ENCODE results near the gene ADAMTSL1.

Gene ADAMTSL1

DNA sequence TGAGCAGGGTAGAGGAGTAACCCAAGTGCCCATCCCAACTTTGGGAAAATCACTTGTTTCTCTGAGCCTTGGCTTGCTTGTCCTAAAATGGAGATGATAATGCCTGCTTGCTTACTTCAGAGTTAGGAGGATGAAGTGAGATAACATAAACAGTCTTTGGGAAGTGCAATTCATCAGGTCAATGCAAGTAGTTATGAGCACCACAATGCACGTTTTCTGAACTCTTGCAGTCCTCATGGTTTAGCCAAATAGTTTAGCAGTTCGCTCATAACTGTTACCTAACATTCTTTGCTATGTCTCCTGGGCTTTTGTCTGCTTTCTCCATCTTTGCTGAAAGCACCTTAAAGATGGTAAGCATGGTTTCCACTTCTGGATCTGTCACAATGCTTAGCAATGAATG, 270.0 kb downstream of the ADAMTSL1 start:
- DNase-seq: no peak

DNA sequence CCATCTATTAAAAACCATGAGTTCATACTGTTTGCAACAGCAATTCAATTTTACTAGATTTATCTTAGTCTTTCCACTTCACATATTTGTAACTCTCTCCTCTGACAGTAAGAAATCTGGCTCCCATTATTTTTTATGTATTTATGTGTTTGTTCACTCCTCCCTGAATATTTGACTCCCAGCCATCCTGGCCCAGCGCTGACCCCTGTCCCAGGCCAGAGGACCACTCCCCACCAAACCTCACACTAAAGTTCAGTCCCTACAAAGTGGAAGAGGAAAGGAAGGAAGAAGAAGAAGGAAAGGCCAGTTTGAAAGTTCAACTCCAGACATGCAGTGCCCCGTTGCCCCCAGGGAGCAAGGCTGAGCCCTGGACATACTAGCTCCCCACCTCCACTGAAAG, 271.8 kb downstream of the ADAMTSL1 start:
- DNase-seq: no peak

DNA sequence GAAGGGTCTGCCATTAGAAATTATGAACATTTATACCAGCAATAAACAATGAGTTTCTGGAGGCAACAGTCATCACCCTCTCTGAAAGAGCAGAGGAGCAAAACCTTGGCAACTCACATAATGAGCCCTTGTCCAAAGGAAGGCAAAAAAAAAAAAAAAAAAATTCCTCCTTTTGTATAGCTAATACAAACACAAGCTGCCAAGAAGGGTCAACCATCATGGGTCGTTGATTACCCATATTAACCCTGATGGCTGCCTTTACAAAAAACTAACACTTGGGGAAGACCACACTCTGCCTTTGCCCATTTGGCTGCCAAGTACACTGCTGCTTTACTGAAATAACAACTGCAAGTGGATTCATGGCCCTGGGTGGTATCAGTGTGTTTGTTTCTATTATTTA, 272.7 kb downstream of the ADAMTSL1 start:
- no peak for DNase-seq

DNA sequence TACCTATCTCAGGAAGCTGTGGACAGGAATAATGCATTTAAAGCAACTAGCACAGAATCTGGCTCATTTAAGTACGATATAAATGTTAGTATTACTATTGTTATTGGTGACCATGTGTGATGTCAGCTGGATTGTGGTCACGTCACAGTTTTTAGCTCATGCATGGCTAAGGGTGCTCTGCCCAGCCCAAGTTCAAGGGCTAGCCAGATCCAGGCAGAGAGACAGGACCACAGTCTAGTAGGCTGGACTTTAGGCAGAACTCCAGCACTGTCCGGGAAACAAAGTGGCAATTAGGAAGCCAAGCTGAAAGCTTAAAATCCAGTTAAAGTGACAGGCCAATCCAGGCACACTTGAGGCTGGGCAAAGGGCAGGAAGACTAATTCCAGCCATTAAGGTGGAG, 273.6 kb downstream of the ADAMTSL1 start:
- DNase-seq: no peak

DNA sequence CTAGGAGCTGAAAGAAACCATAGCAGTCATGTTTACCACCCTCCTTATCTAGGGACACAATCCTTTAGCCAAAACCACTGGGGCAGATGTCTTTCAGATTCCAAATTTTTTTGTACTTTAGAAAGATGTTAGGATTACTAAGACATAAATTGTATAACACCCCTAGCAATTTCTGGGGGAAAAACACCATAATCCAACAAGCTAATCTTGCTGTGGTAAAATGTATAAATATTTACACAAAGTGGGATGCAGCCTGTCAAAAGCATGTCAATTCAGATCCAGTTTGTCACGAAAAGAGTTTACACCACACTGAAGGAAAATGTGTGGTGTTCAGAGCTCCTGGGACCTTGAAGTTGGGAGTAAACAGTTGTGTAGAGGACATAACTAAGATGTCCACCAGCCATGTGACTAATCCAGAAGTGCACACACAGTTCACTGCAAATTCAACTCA, 274.3 kb downstream of the ADAMTSL1 start:
- no peak for DNase-seq

DNA sequence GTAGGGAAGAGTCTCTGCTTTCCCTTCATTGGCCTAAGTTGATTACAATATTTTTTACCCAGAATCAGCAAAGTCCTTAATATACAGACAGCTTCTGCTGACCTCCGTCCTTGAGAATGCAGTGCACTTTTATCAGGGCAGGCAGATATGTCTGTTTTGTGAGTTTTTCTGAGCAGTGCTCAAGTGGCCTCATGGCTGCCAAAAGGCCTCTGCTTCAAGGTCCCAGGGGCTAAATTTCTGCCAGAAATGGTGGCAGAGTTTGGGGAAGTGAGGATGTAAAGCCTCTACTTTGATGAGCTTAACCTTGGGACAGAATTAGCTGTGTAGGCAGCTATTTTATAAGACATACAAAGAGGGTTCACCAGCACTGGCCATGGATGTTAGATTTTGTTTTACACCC, 275.8 kb downstream of the ADAMTSL1 start:
- DNase-seq: no peak

DNA sequence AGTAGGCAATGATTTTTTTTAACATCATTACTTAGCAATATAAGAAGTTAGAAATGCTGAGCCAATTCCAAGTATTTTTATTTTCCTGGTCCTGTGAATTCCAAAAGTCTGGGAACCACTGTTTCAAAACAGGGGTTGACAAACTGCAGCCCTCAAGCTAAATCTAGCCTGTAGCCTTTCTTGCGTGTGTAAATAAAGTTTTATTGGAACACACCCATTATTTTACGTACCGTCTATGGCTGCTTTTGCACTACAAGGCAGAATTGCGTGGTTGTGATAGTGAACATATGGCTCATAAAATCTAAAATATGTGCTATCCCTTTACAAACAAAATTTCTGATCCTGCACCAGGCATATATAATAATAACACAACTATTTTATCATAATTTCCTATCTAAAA, 280.0 kb downstream of the ADAMTSL1 start:
- no peak for DNase-seq

DNA sequence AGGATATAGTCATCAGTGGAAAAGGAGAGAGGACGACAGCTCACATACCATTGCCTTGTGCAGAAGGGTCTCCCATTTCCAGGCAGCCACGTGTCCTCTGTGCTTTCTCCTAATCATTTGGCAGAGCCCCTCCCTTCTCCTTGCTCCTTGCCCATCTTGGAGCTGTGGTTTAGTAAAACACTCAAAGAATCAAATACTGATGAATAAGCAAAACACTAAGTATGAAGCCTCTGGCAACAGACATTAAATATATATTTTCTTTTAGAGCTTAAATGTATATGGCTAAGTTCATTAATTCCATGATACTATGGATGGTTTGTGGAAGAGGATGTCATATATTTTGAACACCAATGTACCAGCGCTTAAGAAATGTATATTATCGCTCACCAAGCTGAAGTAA, 280.6 kb downstream of the ADAMTSL1 start:
- no peak for DNase-seq

DNA sequence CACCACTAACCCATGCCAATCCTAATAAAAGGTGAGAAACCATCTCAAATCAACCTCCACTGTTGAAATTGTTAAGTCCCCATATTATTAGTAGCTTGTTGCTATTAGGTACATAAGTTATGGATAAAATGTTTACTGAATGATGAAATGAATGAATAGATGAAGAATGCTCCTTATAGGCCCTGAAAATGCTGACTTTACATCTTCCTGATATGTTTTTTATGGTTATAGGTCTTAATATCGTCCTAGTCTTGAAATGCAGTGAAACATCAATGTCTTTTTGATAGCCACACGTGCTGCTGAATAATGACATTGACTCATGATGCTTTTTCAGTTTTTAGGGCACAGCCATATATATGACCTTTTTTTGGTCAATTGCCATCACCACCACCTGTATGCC, 281.3 kb downstream of the ADAMTSL1 start:
- no peak for DNase-seq

DNA sequence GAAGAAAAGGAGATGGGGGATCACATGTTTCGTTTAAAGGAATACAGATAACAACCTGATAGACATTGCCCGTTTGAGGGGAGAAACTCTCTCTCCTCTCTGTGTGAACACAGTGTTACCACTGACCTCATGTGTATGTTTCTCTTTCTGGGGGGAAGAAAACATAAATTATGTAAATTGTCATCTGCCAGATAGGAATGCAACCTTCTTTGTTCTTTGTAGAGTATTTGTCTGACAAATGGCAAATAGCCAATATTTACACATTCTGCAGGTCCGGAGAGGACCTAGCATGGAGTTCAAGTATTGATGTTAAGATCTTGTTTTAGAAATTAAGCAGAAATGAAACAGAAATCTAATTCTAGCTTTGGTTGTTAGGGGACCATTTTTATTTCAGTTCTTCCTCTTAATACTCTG, 282.8 kb downstream of the ADAMTSL1 start:
- no peak for DNase-seq

DNA sequence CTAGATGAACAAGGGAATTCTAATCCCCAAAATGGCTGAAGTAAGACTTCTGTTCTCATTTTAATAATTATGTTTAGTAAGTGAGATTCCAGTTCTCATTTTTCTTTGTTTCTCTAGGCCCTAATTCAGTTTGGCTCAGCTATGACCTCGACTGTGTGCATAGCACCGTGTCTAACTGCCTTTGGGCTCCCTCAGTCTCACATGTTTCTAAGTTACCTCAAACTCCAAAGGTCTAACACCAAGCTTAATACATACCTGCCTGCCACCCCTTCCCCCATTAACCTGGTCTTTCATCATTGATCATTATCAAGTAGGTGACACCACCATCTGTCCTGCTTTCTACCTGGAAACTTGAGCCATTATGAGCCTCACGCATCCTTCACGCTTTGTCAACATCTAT, 285.9 kb downstream of the ADAMTSL1 start:
- DNase-seq: no peak

DNA sequence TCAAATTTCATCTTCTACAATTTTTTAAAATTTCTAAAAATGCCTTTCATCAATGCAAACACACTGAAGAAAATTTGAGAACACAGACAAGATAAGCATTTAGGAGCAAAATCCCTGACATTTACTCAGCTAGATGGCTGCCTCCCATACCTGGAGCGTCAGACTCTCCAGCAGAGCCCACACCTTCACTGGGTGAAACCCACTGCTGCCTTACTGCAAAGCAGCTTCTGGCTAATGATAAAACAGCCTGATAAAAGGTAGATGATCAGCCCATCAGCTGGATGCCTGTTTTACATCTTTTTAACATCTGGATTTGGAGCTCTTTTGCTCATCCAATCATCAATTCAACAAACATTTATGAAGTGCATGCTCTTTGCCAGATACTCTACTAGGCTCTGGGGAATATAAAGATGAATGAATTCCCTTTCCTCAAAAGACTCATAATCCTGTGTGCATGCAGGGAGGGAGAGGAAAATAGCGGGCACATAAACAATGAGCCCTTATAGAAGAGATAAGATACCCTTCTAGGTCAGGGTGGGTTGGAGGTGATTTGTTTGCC, 287.9 kb downstream of the ADAMTSL1 start:
- DNase-seq: no peak

DNA sequence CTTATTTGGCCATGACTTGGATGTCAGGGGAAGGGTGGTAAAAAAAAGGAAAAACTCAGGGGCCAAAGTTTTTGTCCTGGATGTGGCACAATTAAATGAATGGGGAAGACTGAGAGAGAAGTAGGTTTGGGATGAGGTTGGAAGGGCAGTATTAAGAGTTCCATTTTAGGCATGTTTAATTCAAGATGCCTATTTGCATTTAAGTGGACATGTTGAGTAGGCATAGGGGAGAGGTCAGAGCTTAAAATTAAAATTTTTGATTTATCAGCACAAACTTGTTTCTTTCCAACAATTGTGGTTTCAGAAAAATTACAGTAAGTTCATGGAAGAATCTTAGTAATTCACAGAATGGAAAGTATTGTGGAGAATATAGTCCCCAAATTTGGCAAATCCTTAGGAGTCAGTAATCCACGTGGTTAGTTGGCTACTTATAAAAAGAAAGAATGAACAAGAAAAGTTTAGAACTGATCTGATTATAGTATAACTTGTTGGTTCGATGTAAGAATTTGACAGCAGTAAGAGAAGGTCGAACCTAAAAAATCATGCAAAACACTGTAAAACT, 293.1 kb downstream of the ADAMTSL1 start:
- DNase-seq: no peak

DNA sequence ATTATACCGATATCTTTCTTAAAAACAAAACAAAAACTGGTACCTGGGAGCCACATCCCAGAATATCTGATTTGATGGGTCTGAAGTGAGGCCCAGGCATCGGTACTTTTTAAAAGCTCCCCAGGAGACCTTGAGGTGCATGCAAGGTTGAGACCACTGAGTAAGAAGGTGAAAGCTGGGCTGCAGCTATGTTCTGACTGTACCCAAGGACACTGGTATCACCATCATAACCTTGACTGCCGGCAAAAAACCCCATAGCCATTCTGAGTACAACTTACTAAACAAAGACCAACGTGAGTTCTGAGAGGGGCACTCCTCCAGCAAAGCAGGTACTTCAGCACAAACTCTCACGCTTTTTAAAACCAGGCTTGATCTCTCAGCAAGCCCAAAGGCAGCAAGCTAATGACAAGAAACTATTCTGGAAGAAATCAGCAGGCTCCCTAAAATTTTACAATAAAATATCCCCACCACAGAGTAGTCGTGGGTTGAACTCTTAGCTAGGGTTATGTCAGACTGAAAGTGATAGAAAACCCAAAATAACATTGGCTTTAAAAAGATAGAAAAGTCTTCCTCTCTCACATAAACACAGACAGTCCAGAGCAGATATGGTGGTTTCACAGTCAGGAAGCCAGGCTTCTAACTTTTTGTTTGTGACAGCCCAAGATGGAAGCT, 295.1 kb downstream of the ADAMTSL1 start:
- no peak for DNase-seq

DNA sequence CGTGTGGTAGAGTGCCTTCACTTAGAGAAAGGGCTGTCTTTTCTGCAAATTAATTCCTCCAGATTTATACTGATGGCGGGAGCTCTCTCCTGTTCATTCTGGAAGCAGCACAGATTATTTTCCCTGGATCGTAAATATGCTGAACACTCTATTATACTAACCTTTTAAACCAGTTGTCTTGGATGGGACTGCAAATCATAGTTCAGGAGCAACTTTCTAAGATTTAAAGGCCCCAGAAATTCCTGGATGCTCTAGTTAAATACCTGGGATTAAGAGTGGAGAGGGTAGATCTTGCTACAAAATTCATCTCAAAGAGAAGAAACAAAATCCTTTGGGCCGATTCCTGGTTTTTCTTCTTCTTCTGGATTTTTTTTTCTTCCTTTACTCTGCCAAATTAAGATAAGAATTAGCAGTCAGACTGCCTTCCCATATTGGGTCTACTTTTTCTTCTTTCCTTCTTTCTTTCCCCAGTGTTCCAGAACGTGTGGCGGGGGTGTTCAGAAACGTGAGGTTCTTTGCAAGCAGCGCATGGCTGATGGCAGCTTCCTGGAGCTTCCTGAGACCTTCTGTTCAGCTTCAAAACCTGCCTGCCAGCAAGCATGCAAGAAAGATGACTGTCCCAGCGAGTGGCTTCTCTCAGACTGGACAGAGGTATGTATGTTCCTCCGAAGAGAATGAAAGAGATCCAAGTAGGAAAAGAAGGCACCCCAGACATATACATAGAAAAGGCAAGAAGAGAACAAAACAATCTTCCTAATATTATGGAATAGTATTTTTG, 296.4 kb downstream of the ADAMTSL1 start:
- no peak for DNase-seq

DNA sequence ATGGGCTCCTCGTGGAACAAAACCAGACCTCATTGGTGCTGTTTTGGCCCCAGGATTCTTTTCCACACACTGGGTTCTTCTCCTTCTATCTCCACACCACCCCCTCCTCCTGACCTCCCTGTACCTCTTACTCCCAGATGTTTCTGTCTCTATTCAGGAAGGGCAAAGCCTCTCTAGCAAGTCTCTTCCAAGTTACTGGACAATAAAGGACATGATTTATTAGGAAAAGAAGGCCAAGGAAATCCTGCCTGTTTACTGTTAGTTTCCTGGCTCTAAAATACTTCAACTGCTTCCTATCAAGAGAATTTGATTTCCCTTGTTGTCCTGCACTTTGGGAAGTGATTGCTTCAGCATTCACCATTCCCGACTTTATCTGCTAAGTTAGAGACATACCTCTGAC, 297.1 kb downstream of the ADAMTSL1 start:
- DNase-seq: no peak

DNA sequence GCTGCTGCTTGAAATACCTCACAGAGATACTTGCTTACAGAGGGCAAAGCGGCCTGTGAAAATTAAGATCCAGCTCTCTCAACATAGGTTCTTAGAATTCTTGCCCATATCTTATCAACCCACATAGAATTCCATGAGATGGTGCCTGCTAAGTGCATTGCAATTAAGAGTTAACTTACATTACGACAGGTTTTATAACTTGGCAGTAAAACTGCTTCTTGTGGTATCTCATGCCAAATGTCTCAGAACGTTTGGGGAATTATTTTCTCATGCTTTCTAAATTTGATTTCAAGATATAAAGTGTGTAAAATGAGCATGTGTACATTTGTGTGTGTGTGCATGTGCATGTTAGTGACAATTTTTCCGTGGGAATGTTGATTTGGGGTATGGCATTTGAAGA, 297.8 kb downstream of the ADAMTSL1 start:
- no peak for DNase-seq

DNA sequence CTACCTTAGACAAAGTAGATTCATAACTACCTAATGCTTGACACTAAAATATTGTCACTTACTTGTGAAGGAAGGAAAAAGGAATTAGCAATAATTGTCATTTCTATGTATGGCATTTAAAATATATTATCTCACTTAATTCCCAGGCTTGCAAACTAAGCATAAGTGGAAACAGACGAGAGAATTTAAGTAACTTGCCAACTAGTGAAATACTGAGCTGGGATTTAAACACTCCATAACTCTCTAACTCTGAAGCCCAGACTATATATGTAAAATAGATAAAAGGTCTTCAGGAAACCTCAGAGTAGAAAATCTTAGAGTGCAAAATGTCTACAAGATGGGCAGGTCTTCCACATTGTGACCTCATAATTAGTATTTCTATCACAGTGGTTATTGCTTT, 301.3 kb downstream of the ADAMTSL1 start:
- DNase-seq: no peak

DNA sequence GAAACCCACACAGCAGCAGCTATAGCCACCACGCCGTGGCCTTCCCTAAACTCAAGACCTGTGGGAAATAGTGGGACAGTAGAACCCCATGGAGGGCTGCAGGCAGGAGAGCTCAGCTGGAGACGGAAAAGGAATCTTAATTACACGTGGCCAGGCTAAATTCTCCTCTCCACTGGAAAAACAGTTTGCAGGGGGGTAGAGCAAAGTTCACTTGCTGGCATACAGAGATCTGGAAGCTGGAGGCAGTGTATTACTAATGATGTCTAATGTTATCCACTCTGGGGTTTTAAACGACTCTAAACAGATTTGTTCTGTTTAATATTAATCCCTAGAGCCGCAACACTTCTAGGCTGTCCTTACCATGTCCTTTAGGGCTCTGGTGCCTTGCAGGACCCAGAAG, 302.0 kb downstream of the ADAMTSL1 start:
- DNase-seq: no peak

DNA sequence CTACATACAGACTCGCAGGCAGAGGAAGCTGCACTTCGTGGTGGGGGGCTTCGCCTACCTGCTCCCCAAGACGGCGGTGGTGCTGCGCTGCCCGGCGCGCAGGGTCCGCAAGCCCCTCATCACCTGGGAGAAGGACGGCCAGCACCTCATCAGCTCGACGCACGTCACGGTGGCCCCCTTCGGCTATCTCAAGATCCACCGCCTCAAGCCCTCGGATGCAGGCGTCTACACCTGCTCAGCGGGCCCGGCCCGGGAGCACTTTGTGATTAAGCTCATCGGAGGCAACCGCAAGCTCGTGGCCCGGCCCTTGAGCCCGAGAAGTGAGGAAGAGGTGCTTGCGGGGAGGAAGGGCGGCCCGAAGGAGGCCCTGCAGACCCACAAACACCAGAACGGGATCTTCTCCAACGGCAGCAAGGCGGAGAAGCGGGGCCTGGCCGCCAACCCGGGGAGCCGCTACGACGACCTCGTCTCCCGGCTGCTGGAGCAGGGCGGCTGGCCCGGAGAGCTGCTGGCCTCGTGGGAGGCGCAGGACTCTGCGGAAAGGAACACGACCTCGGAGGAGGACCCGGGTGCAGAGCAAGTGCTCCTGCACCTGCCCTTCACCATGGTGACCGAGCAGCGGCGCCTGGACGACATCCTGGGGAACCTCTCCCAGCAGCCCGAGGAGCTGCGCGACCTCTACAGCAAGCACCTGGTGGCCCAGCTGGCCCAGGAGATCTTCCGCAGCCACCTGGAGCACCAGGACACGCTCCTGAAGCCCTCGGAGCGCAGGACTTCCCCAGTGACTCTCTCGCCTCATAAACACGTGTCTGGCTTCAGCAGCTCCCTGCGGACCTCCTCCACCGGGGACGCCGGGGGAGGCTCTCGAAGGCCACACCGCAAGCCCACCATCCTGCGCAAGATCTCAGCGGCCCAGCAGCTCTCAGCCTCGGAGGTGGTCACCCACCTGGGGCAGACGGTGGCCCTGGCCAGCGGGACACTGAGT, 303.2 kb downstream of the ADAMTSL1 start:
- DNase-seq: no peak

DNA sequence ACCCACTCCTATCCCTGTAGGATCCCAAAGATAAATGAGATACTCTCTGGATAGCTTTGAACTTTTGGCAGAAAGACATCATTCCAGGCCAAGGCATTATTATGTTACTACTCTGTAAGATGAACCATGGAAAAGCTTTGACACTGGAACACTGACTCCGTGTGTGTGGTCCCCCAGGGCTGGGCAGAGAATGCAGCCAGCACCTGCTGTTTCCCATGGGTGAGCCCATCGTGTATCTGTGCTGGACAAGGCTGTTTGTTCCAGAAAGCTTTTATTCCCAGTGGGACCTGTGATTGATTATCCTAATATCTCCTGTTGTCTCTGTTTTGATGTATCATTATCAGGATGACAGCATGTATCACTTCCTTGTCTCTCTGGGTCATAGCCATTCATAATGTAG, 304.2 kb downstream of the ADAMTSL1 start:
- DNase-seq: no peak

DNA sequence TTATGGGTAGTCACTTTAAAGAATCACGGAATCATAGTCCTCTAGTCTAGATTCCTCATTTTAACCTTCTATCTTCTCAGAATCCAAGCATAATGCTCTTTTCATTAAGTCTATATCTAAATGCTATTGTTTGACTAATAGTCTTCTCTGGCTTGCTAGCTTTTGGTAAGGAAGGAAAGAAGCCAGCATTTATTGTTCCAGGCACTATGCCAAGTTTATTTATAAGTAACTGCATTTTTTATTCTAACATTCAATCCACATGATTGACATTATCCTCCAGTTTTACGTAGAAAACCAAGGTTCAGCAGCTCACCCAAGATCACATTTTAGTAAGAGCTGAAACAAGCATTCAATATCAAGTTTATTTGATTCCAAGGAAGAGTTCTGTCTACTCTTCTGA, 304.9 kb downstream of the ADAMTSL1 start:
- DNase-seq: no peak

DNA sequence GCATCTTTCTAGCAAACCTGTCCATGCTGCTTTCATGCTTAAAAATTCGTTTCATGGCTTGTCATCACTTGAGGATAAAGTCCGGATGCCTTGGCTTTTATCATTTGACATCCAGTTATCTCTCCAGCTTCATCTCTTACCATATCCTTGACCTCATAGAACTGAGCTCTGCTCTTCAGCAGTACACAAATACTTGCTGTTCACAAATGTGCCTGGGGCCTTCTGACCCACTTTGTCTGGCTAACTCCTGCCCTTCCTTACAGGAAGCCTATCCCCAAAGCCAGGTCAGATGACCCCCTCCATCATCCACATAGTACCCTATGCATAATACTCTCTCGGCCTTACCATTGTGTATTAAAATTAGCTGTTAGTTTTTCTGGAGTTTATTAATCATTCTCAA, 310.0 kb downstream of the ADAMTSL1 start:
- no peak for DNase-seq

All from cerebellar nuclear complex (tissue), 1 donor.